PC-9 (cell line): ENCODE results near the gene CCDC63.

Experiments used
- EZH2 ChIP-seq: fragments of 200-600 bp; sonication (generic); IDR thresholded peaks from 2 replicates; pipeline ENCODE4 v1.8.0; 2017; ENCODE audit warnings: antibody characterized with exemption, low read depth
- TF ChIP-seq, protein P1 (sequence below): fragments of 200-600 bp; sonication (generic); conservative IDR thresholded peaks from 2 replicates; pipeline ENCODE4 v1.6.1; 2017; ENCODE audit warnings: mixed run types, antibody characterized with exemption, mild to moderate bottlenecking, moderate library complexity

DNA sequence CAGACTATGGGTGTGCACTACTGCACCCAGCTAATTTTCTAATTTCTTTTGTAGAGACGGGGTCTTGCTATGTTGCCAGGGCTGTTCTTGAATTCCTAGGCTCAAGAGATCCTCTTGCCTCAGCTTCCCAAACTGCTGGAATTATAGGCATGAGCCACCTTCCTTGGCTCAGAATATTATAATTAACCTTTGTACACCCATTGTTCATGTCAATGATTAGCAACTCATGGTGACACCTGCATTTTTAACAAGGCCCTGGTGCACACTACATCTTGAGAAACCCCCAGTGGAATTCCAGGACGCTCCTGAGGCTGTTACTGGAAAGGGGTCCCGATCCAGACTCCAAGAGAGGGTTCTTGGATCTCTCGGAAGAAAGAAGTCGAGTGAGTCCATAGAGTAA is 28.3 kb upstream of the CCDC63 start:
- TF ChIP-seq, protein P1, sequence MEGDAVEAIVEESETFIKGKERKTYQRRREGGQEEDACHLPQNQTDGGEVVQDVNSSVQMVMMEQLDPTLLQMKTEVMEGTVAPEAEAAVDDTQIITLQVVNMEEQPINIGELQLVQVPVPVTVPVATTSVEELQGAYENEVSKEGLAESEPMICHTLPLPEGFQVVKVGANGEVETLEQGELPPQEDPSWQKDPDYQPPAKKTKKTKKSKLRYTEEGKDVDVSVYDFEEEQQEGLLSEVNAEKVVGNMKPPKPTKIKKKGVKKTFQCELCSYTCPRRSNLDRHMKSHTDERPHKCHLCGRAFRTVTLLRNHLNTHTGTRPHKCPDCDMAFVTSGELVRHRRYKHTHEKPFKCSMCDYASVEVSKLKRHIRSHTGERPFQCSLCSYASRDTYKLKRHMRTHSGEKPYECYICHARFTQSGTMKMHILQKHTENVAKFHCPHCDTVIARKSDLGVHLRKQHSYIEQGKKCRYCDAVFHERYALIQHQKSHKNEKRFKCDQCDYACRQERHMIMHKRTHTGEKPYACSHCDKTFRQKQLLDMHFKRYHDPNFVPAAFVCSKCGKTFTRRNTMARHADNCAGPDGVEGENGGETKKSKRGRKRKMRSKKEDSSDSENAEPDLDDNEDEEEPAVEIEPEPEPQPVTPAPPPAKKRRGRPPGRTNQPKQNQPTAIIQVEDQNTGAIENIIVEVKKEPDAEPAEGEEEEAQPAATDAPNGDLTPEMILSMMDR = no peak
- no peak for TF ChIP-seq EZH2
